NCI-H748 (cell line): ENCODE data around the gene MBP.

Experiments used
- DNase-seq: peaks from one replicate; lab custom pipeline; 2025; ENCODE audit not compliant: unreplicated experiment; lab: John Stamatoyannopoulos, UW

Gene MBP

DNA sequence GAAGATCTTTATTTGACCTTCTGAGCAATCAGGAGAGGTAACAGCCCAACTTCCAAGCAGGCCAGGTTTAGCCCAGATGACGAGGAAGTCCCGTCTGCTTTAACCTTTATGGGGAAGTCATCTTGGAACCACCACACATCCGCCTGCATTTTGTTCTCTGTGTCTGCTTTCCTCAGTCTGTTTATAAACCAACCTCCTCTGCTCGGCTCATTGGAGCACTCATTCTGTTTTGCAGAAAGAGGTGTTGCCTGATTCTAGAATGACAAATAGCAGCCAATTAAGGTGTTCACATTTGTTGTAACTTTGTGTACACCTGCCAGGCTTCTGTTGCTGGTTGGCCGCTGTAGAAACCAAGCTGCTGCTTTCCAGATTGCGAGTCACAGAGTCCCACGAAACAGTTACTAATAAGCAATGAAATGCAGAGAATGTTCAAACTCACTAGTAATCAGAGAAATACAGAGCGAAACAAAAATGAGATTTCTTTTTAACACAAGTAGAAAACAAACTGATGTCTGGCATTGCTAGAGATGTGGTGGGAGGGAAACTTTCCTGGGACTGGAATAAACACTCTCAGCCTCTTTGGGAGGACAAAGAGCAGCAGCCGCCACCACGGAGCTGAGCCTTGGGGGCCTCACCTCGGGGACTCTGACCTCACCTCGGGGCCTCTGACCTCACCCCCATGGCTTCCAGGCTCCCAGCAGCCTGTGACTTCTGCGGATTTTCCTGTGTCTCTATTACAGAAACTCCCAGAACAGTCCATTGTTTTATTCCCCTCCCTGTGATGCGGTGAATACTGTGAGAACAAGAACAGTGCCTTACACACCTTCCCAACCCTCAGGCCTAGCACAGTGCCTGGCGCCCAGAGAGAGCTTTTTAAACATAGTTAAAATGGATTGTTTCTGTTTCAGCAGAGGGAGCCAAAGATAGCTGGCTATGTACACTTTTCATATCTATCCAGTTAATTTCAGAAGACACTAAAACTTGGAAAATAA is 64.0 kb downstream of the MBP start:
- DNase-seq = peak; percentile 12

GRCh38 chr18:77067291-77068061 is 65.1 kb downstream of the MBP start:
- DNase-seq = no peak

- no peak for DNase-seq
These were observed 65.9 kb downstream of the MBP start for GRCh38 chr18:77066689-77067088.

DNA sequence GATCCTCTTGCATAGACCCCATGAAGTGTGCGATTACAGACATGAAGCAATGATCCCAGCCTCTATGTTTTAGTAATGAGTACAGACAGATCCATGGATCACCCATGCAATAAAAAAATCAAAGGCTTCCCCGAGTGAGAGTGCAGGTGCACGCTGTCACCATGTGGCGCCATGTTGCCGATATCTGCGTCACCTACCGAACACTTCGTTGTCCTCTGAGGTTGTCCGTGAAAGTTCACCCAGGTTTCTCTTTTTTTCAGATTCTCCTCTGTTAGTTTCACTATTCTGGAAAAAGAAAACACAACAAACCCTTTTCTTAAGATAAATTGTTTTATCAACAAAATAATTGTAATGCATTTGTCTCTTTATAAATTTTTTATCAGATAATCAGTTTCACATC is 66.5 kb downstream of the MBP start:
- DNase-seq = no peak

GRCh38 chr18:77065221-77065981 is 67.2 kb downstream of the MBP start:
- no peak for DNase-seq

GRCh38 chr18:77063260-77063659 is 69.3 kb downstream of the MBP start:
- no peak for DNase-seq

DNA sequence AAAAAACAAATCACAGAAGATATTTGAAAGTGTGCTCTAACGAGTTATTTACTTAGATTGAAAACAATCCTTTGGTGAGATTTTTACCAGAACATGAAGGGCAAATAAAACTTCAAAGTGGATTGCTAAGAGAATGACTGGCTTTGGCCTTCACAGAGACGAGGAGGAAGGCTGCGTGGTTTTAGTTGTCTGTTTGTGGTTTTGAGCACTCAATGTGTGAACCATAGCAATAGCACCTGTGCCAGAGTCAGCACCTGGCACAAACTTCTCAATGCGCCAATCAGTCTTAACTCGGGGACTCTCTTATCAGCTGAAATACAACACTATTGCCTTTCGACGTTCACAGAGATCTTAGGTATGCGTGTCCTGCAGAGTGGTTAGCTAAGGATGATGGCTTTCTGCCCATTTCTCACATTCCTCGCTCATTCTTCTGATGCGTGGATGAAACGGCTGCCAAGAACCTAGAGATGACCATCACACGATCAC is 70.0 kb downstream of the MBP start:
- DNase-seq = no peak

- no peak for DNase-seq
These were observed 70.6 kb downstream of the MBP start for GRCh38 chr18:77061946-77062517.

DNA sequence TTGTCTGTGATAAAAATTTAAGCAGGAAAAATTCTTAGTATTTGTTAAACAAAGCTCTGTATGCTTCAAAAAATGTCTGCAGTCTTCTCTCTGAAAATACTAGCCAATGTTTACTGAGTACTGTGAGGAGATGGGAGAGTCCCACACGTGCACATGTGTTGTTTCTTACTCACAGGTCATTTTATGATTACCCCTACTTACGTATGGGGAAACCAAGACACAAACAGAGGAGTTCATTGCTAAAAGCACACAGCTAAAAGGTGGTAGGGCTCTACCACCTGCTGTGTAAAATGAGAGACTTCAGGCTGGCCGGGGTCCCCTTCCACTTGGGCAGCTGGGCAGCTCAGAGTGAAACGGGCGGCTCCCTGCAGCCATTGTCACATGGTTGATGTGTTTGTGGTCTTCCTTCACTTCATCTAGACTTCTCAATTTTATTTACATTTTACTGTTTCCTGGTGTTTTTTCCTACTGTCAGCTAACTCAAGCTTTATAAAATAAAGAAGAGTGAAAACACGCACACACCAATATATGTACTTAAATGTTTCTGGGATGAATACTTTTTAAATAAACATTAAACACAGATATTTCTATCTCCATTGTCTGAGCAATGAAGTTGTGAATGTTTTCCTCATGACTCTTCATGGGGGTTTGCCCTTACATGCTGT is 71.2 kb downstream of the MBP start:
- DNase-seq = no peak

DNA sequence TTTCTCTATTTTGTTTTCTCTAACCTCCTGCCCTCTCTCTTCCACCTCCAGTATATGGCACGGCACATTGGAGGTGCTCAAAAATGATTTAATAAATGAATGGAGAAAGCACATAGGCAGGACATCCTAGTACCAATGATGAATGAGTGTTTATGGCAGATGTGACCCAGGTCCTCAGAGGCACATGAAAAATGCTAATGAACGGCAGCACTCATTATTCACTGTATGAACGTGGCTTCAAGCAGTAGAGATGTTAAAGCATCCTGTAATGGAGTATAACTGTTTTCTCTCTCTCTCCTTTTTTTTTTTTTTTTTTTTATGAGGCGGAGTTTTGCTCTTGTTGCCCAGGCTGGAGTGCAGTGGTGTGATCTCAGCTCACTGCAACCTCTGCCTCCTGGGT is 72.4 kb downstream of the MBP start:
- DNase-seq = no peak

- DNase-seq = peak; percentile 70
These were observed 73.2 kb downstream of the MBP start for GRCh38 chr18:77059294-77059916.

- DNase-seq = no peak
These were observed 74.2 kb downstream of the MBP start for GRCh38 chr18:77058290-77058835.

- peak; percentile 72 for DNase-seq
These were observed 75.6 kb downstream of the MBP start for GRCh38 chr18:77057006-77057395.

DNA sequence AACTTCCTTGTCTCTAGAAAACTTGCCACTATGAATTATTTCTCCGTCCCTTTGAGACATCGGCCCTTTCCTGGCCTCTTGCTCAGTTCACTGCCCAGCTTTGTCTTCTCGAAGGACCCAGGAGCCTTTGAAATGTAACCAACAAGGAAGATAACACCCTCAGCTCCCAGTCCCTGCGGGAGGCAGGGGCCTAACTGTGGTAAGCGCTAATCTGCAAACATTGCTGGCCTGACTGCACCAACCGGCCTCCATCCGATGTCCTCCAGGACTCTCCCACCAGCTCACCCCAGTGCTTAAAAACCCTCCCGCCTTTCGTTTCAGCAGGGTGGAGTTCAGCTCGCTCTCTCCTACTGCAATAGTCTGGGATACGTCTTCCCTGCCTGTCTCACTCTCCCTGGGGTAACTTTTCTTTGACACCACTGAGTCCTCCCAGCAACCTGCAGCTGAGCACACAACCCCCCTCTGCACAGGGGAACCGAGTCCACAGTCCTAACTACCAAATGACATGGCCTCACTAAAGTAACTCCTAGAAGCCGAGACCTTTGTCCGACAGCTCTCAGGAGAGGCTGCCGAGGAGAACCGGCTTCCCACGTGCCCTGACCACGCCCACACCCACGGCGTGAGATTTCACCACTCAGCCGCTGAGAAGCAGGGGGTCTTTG is 76.1 kb downstream of the MBP start:
- DNase-seq = peak; percentile 18

GRCh38 chr18:77055429-77056300 is 76.9 kb downstream of the MBP start:
- no peak for DNase-seq

GRCh38 chr18:77054606-77055428 is 77.8 kb downstream of the MBP start:
- DNase-seq = peak; percentile 59

GRCh38 chr18:77054288-77054605 is 78.3 kb downstream of the MBP start:
- DNase-seq = no peak
